Measurements from ENCODE around the gene GAGE10.
"Not testable (repeated sequence)": the region's sequence is repeated elsewhere in the genome, so short reads cannot be mapped to it uniquely, and the experiment has no call there.

Gene GAGE10

GRCh38 chrX:49291615-49292337 lies 11.7 kb upstream of the GAGE10 start:
- Mint-ChIP-seq H3K4me1 (peaks cover 45% of the 10 kb centered on the region), H3K4me3 (no peak overlapping the region), H3K9me3 (no peaks in the 10 kb centered on the region), H3K27me3 (no peaks in the 10 kb centered on the region), H3K27ac (peak overlapping the region; percentile 81 to 91)
- ATAC-seq (peak; percentile 90), DNase-seq (peak; percentile 56 to 75)

GRCh38 chrX:49292400-49293362 lies 10.8 kb upstream of the GAGE10 start:
- H3K27ac Mint-ChIP-seq: peak overlapping the region; percentile 81 to 91
- H3K27me3 Mint-ChIP-seq: no peaks in the 10 kb centered on the region
- DNase-seq: no peak
- peaks cover 38% of the 10 kb centered on the region for H3K4me1 Mint-ChIP-seq
- no peaks in the 10 kb centered on the region for H3K9me3 Mint-ChIP-seq
- ATAC-seq: peak; percentile 66
- no peak overlapping the region for H3K4me3 Mint-ChIP-seq

- not testable (repeated sequence) for H3K27ac Mint-ChIP-seq, H3K9me3 Mint-ChIP-seq, H3K4me3 Mint-ChIP-seq, DNase-seq, H3K27me3 Mint-ChIP-seq, H3K4me1 Mint-ChIP-seq, ATAC-seq
These were observed 4.2 kb upstream of the GAGE10 start for GRCh38 chrX:49299293-49299692.

DNA sequence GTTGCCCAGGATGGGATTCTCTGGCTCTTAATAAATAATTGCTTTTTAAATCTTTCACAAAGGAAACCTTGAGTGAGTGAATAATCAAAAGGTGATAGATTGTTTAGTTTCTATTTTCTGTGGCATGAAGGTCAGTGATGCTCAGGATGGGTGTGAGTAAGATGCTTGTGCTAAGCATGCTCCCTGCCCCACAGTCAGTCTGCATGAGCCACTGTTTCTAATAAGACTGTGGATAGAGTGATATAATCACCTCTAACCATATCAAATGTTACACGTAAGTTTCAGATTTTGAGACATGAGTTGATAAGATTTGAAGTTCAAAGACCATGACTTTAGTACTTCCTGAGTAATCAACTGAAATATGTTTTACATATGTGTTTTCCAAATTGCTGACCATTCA lies 2.7 kb upstream of the GAGE10 start:
- no peak for DNase-seq
- Mint-ChIP-seq H3K27me3 (no peaks in the 10 kb centered on the region), H3K4me3 (no peak overlapping the region)

DNA sequence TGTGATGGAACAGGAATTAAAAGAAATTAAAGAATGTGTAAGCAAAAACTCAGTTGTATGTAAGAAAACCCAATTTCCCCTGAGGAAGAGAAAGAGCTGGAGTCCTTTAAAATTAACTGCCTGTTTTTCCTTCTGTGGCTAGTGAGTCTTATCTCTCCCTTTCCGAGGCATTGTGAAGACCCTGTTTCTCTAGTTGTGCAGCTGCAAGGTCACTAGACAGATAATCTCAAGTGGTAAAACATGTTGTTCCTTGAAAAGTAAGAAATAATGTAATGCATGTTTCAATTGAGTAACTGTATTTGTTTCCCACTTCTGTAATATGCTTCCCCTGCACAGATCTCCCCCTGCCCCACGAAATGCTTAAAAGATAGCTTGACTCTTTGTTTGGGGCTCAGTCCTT lies 4.3 kb downstream of the GAGE10 start:
- not testable (repeated sequence) for ATAC-seq, H3K27me3 Mint-ChIP-seq, H3K4me3 Mint-ChIP-seq, DNase-seq, H3K9me3 Mint-ChIP-seq
- Mint-ChIP-seq H3K27ac (peak overlapping the region in 1 of 2 donors; percentile 27), H3K4me1 (peaks cover 24% of the 10 kb centered on the region)

More for the DNA sequence above, 2.7 kb upstream of the GAGE10 start:
- no peaks in the 10 kb centered on the region for H3K9me3 Mint-ChIP-seq
- no peak overlapping the region for H3K27ac Mint-ChIP-seq
- no peak for ATAC-seq
- peaks cover 6% of the 10 kb centered on the region for H3K4me1 Mint-ChIP-seq

GRCh38 chrX:49308604-49309269 lies 5.3 kb downstream of the GAGE10 start:
- Mint-ChIP-seq H3K27ac (peak overlapping the region; percentile 86 to 95), H3K9me3 (no peaks in the 10 kb centered on the region), H3K27me3 (no peaks in the 10 kb centered on the region), H3K4me1 (peaks cover 24% of the 10 kb centered on the region), H3K4me3 (peak overlapping the region; percentile 80)
- DNase-seq (peak in 1 of 2 donors; percentile 16), ATAC-seq (peak; percentile 76)

DNA sequence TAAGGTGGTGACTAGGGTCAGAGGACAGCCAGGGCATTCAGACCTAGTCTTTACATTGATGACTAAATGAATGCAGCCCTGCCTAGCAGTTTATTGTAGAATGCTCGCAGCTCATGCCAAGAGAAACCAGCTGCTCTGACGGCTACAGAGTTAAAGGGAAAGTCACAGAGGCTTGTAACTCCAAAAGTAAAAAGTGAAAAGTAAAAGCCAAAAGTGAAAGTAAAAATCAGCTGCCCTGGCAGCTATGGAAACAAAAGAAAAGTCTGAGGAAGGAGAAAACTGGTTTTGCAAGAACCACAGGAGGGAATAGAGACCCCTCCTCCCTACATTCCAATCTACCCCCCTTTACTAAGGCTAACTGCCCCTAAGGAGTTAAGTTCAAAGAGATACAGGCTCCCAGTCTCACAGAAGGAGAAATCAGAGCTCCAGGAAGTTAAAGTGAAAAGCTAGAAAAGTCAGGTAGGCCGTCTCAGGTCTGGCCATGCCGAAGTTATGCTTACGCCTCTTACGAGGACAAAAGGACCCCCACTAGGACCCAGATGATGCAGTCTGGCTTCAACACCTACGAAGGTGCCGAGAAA lies 6.0 kb downstream of the GAGE10 start:
- peaks cover 24% of the 10 kb centered on the region for H3K4me1 Mint-ChIP-seq
- peak overlapping the region; percentile 86 to 95 for H3K27ac Mint-ChIP-seq
- no peaks in the 10 kb centered on the region for H3K27me3 Mint-ChIP-seq
- DNase-seq (no peak), ATAC-seq (peak; percentile 59)
- H3K9me3 Mint-ChIP-seq: no peaks in the 10 kb centered on the region
- peak overlapping the region; percentile 80 for H3K4me3 Mint-ChIP-seq

GRCh38 chrX:49310371-49310770 lies 6.9 kb downstream of the GAGE10 start:
- Mint-ChIP-seq H3K4me3 (no peak overlapping the region), H3K9me3 (no peaks in the 10 kb centered on the region), H3K27me3 (no peaks in the 10 kb centered on the region), H3K4me1 (peaks cover 24% of the 10 kb centered on the region), H3K27ac (no peak overlapping the region)
- DNase-seq: no peak
- ATAC-seq: no peak

- Mint-ChIP-seq H3K27ac (no peak overlapping the region), H3K9me3 (no peaks in the 10 kb centered on the region), H3K4me3 (no peak overlapping the region), H3K27me3 (no peaks in the 10 kb centered on the region), H3K4me1 (peaks cover 24% of the 10 kb centered on the region)
- ATAC-seq (no peak), DNase-seq (no peak)
These were observed 8.7 kb downstream of the GAGE10 start for GRCh38 chrX:49312176-49312575.

DNA sequence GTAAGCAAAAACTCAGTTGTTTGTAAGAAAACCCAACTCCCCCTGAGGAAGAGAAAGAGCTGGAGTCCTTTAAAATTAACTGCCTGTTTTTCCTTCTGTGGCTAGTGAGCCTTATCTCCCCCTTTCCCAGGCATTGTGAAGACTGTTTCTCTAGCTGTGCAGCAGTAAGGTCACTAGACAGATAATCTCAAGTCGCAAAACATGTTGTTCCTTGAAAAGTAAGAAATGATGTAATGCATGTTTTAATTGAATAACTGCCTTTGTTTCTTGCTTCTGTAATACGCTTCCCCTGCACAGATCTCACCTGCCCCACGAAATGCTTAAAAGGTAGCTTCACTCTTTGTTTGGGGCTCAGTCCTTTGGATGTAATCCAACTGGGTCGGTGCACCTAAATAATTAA lies 12.6 kb downstream of the GAGE10 start:
- Mint-ChIP-seq H3K4me1 (no peaks in the 10 kb centered on the region), H3K27me3 (no peaks in the 10 kb centered on the region), H3K4me3 (no peak overlapping the region), H3K27ac (no peak overlapping the region), H3K9me3 (no peaks in the 10 kb centered on the region)
- ATAC-seq: no peak
- no peak for DNase-seq

- not testable (repeated sequence) for H3K4me3 Mint-ChIP-seq
These were observed 18.3 kb downstream of the GAGE10 start, which contains the start of gene GAGE12J for GRCh38 chrX:49321737-49322136. TSS of gene GAGE12J (plus strand) at chrX:49322037. CDS start at chrX:49323194, 1,157 bp downstream.

DNA sequence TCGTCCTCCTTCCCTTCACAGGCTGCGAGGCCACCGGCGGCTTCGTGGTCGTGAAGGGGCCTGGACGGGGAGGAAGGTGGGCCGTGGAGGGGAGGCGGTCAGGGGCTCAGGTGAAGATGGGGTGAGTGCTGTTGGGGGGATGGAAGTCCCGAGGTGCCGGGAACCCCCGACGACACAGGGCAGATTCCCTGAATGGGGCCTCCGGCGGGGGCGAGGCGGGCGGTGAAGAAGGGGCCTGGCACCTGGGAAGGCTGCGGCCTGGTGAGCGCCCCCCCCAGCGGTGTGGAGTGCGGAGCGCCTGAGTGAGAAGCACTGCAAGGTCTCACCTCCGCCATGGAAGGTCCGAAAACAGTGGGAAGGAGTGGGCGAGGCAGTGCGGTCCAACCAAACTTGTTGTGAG lies 18.8 kb downstream of the GAGE10 start:
- H3K27me3 Mint-ChIP-seq, H3K4me1 Mint-ChIP-seq, H3K4me3 Mint-ChIP-seq, DNase-seq, ATAC-seq, H3K27ac Mint-ChIP-seq, H3K9me3 Mint-ChIP-seq: not testable (repeated sequence)

More at GRCh38 chrX:49321737-49322136, 18.3 kb downstream of the GAGE10 start, which contains the start of gene GAGE12J:
- H3K27me3 Mint-ChIP-seq, H3K4me1 Mint-ChIP-seq, DNase-seq, H3K27ac Mint-ChIP-seq, H3K9me3 Mint-ChIP-seq, ATAC-seq: not testable (repeated sequence)

- DNase-seq, H3K27me3 Mint-ChIP-seq, H3K4me3 Mint-ChIP-seq, H3K9me3 Mint-ChIP-seq, H3K27ac Mint-ChIP-seq, ATAC-seq, H3K4me1 Mint-ChIP-seq: not testable (repeated sequence)
These were observed 20.3 kb downstream of the GAGE10 start for GRCh38 chrX:49323735-49324134.

GRCh38 chrX:49330421-49330820 lies 27.0 kb downstream of the GAGE10 start:
- H3K27ac Mint-ChIP-seq, H3K27me3 Mint-ChIP-seq, H3K9me3 Mint-ChIP-seq, H3K4me3 Mint-ChIP-seq, H3K4me1 Mint-ChIP-seq, DNase-seq, ATAC-seq: not testable (repeated sequence)

DNA sequence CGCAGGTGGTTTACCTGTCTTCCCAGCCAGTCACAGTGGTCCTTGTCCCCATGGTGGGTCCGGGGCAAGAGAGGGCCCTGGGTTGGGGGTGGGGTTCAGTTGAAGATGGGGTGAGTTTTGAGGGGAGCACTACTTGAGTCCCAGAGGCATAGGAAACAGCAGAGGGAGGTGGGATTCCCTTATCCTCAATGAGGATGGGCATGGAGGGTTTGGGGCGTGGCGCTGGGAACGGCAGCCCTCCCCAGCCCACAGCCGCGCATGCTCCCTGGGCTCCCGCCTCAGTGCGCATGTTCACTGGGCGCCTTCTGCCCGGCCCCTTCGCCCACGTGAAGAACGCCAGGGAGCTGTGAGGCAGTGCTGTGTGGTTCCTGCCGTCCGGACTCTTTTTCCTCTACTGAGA lies 27.8 kb downstream of the GAGE10 start, which contains the start of gene GAGE13:
GAGE13 (plus strand) TSS at position 301 of the 400 bp plus-strand sequence. CDS start 1,156 bp downstream, outside the sequence.
- ATAC-seq, H3K27ac Mint-ChIP-seq, DNase-seq, H3K27me3 Mint-ChIP-seq, H3K4me1 Mint-ChIP-seq, H3K4me3 Mint-ChIP-seq, H3K9me3 Mint-ChIP-seq: not testable (repeated sequence)
